Ovary (tissue), 3 donors: Measurements from ENCODE around the gene RGS12.

Source experiments
- CTCF ChIP-seq, 3 donors: fragments of 450-650 bp in 2 of 3; fragments of 200-600 bp in 1 of 3; IDR thresholded peaks; one replicate each; pipeline versions ENCODE4 v1.5.1 to v1.8.0; 2016 to 2022; ENCODE audit warnings: antibody characterized with exemption in 3 of 3, mild to moderate bottlenecking in 1 of 3
- EP300 ChIP-seq: sonication (generic); formaldehyde crosslinking; IDR thresholded peaks from one replicate; pipeline ENCODE4 v1.6.1; 2017; ENCODE audit warnings: antibody characterized with exemption
- POLR2A ChIP-seq: fragments of 450-650 bp; IDR thresholded peaks from one replicate; pipeline ENCODE4 v1.6.1; 2017; ENCODE audit warnings: antibody characterized with exemption, mild to moderate bottlenecking, moderate library complexity
- donor health status: DM: no; HTN: no; CAD: no.

- TF ChIP-seq CTCF (IDR thresholded peaks at IDR 0.05) (no peak), POLR2A (no peak), EP300 (no peak)
Observed at GRCh38 chr4:3341760-3342159, 48.9 kb downstream of the RGS12 start.
